ENCODE measurements around the gene CPLX4. TPM values are rescaled to one million over a fixed set of nuclear protein-coding genes. Genes with fewer than 3 reads are reported as not detected.

The CPLX4 gene
- total and polyA plus RNA-seq, 4 donors, result 0.01 TPM; not detected in 3

DNA sequence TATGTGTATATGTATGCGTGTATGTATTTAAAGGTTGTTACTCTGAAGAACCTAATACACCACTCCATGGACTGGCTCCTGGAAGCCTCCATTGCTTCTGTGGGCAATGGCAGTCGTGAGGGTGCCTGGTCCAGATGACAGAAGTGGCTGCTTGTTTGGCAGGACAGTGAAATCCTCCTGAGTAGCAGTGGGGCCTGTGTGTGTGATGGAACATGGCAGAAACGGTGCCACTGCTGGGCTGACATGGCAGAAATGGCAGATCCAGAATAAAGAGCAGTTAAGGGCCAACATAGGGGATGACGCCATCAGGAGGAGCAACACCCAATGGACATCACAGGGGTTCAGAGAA is 6.1 kb upstream of the CPLX4 start:
- DNase-seq (no peak), ATAC-seq (ENCODE audit: insufficient read depth, low FRiP score) (no peak)
- H3K27ac ChIP-seq (ENCODE audit: low read depth in 1 of 2, low read length in 1 of 2), result no peak overlapping the region
- H3K36me3 ChIP-seq (ENCODE audit: control insufficient read depth in 4 of 4, insufficient read depth in 4 of 4, low read length in 4 of 4), result peaks cover 5 to 22% (median 17%) of the 10 kb centered on the region in 4 donors
- TF ChIP-seq, protein P1, sequence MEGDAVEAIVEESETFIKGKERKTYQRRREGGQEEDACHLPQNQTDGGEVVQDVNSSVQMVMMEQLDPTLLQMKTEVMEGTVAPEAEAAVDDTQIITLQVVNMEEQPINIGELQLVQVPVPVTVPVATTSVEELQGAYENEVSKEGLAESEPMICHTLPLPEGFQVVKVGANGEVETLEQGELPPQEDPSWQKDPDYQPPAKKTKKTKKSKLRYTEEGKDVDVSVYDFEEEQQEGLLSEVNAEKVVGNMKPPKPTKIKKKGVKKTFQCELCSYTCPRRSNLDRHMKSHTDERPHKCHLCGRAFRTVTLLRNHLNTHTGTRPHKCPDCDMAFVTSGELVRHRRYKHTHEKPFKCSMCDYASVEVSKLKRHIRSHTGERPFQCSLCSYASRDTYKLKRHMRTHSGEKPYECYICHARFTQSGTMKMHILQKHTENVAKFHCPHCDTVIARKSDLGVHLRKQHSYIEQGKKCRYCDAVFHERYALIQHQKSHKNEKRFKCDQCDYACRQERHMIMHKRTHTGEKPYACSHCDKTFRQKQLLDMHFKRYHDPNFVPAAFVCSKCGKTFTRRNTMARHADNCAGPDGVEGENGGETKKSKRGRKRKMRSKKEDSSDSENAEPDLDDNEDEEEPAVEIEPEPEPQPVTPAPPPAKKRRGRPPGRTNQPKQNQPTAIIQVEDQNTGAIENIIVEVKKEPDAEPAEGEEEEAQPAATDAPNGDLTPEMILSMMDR (IDR thresholded peaks at IDR 0.05; ENCODE audit: control extremely low read depth, extremely low read depth), result no peak
- no peaks in the 10 kb centered on the region for H3K4me1 ChIP-seq (ENCODE audit: control insufficient read depth in 5 of 5, insufficient read depth in 5 of 5, low read length in 5 of 5)
- no peak overlapping the region for H3K4me3 ChIP-seq
- no peaks in the 10 kb centered on the region for H3K27me3 ChIP-seq (ENCODE audit: control insufficient read depth in 3 of 3, insufficient read depth in 3 of 3, low read length in 2 of 3)
- no peak overlapping the region for H3K9ac ChIP-seq (ENCODE audit: insufficient read depth in 1 of 2, low read length in 2 of 2)
- 95 to 100% methylated on average over 4 of the region's 4 CpGs for WGBS, 2 donors
- H3K9me3 ChIP-seq (ENCODE audit: control insufficient read depth in 4 of 4, insufficient read depth in 3 of 4, low read length in 3 of 4), result peaks cover 0 to 3% (median under 1%) of the 10 kb centered on the region in 4 donors

DNA sequence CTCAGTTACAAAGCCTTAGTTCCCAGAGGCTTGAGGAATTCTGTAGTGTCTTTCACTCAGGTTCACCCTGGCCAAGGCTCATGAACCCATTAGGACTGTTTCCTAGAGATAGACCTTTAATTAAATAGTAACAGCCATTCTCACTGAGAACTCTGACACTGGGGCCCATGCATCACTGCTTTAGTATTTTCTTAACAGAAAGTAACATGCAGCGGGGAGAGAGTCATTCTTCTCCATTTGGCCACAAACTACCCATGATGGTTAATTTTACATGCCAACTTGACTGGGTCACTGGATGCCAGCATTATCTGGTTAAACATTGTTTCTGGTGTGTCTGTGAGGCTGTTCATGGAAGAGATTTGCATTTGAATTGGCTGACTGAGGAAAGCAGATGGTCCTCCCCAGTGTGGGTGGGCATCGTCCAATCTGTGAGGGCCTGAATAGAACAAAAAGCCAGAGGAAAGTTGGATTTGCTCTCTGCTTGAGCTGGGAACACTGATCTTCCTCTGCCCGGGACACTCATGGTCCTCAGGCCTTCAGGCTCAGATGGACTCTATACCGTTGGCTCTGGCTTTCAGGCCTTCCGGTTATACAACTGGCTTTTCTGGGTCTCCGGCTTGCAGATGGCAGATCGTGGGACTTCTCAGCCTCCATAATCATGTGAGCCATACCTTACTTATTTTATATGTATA is 5.6 kb upstream of the CPLX4 start:
- TF ChIP-seq, protein P1 (IDR thresholded peaks at IDR 0.05; ENCODE audit: control extremely low read depth, extremely low read depth), result no peak
- no peak overlapping the region for H3K9ac ChIP-seq (ENCODE audit: insufficient read depth in 1 of 2, low read length in 2 of 2)
- no peak for DNase-seq
- peaks cover 5 to 21% (median 16%) of the 10 kb centered on the region in 4 donors for H3K36me3 ChIP-seq (ENCODE audit: control insufficient read depth in 4 of 4, insufficient read depth in 4 of 4, low read length in 4 of 4)
- no peak overlapping the region for H3K4me3 ChIP-seq
- peaks cover 0 to 3% (median under 1%) of the 10 kb centered on the region in 4 donors for H3K9me3 ChIP-seq (ENCODE audit: control insufficient read depth in 4 of 4, insufficient read depth in 3 of 4, low read length in 3 of 4)
- H3K27me3 ChIP-seq (ENCODE audit: control insufficient read depth in 3 of 3, insufficient read depth in 3 of 3, low read length in 2 of 3), result no peaks in the 10 kb centered on the region
- no peak overlapping the region for H3K27ac ChIP-seq (ENCODE audit: low read depth in 1 of 2, low read length in 1 of 2)
- ATAC-seq (ENCODE audit: insufficient read depth, low FRiP score), result no peak
- WGBS, 2 donors, result 94 to 95% methylated on average over 7 of the region's 7 CpGs
- no peaks in the 10 kb centered on the region for H3K4me1 ChIP-seq (ENCODE audit: control insufficient read depth in 5 of 5, insufficient read depth in 5 of 5, low read length in 5 of 5)

DNA sequence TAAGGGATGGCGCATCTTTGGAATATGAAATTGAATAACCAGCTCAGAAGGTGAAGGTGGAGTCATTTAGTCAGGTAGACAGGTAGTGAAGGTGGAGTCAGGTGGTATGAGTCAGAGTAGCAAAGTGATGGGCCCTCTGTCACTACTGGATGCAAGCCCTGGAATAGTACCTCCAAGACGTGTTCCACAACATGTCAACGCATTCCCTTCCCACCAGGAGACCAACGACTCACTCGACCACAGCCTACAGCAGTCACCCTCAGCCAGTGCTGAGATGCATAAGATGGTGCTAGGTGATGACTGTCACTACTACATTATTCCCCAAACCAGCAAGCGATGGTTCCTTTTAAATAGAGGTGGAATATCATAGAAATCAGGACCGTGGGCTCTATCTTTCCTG is 6.8 kb downstream of the CPLX4 start:
- Histone ChIP-seq H3K4me3 (no peak overlapping the region), H3K27me3 (ENCODE audit: control insufficient read depth in 3 of 3, insufficient read depth in 3 of 3, low read length in 2 of 3) (peaks cover 3 to 16% (median 4%) of the 10 kb centered on the region in 3 donors), H3K9ac (ENCODE audit: insufficient read depth in 1 of 2, low read length in 2 of 2) (no peak overlapping the region), H3K4me1 (ENCODE audit: control insufficient read depth in 5 of 5, insufficient read depth in 5 of 5, low read length in 5 of 5) (peaks cover 0 to 8% (median 0%) of the 10 kb centered on the region in 5 donors), H3K9me3 (ENCODE audit: control insufficient read depth in 4 of 4, insufficient read depth in 3 of 4, low read length in 3 of 4) (peaks cover 0 to 2% (median 0%) of the 10 kb centered on the region in 4 donors), H3K36me3 (ENCODE audit: control insufficient read depth in 4 of 4, insufficient read depth in 4 of 4, low read length in 4 of 4) (no peaks in the 10 kb centered on the region), H3K27ac (ENCODE audit: low read depth in 1 of 2, low read length in 1 of 2) (no peak overlapping the region)
- WGBS, 2 donors, result 85 to 87% methylated on average over 7 of the region's 7 CpGs
- DNase-seq (no peak), ATAC-seq (ENCODE audit: insufficient read depth, low FRiP score) (no peak)
- TF ChIP-seq, protein P1 (IDR thresholded peaks at IDR 0.05; ENCODE audit: control extremely low read depth, extremely low read depth), result no peak

DNA sequence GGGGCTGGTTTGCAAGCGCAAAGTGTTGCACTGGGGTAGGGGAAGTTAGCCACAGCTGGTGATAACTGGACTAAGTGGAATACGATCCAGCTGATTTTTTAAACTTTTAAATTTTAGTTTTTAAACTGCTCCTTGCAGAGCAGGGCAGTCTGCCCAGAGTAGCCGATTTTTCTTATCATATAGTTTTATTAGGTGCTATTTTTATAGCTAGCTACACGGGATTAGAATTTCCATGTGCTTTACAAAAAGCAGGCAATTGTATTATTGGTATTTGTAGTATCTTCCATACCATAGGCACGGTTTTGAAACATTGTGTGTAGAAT is 9.6 kb downstream of the CPLX4 start:
- H3K36me3 ChIP-seq (ENCODE audit: control insufficient read depth in 4 of 4, insufficient read depth in 4 of 4, low read length in 4 of 4), result no peaks in the 10 kb centered on the region
- WGBS, 2 donors, result 15 to 18% methylated on average over 5 of the region's 5 CpGs
- ATAC-seq (ENCODE audit: insufficient read depth, low FRiP score), result no peak
- no peak overlapping the region for H3K27ac ChIP-seq (ENCODE audit: low read depth in 1 of 2, low read length in 1 of 2)
- peaks cover 3 to 23% (median 8%) of the 10 kb centered on the region in 3 donors for H3K27me3 ChIP-seq (ENCODE audit: control insufficient read depth in 3 of 3, insufficient read depth in 3 of 3, low read length in 2 of 3)
- H3K4me1 ChIP-seq (ENCODE audit: control insufficient read depth in 5 of 5, insufficient read depth in 5 of 5, low read length in 5 of 5), result peaks cover 0 to 8% (median 0%) of the 10 kb centered on the region in 5 donors
- TF ChIP-seq, protein P1 (IDR thresholded peaks at IDR 0.05; ENCODE audit: control extremely low read depth, extremely low read depth), result no peak
- H3K4me3 ChIP-seq, result no peak overlapping the region
- H3K9ac ChIP-seq (ENCODE audit: insufficient read depth in 1 of 2, low read length in 2 of 2), result no peak overlapping the region
- H3K9me3 ChIP-seq (ENCODE audit: control insufficient read depth in 4 of 4, insufficient read depth in 3 of 4, low read length in 3 of 4), result peaks cover 0 to 2% (median 0%) of the 10 kb centered on the region in 4 donors
- DNase-seq, result peak in 2 of 3 donors; percentile 73 to 79
